Effector memory CD4-positive, alpha-beta T cell (primary cell): ENCODE measurements around the gene RAI14.

Experiments used
- DNase-seq, 3 donors: peaks; one replicate each; pipeline ENCODE4 v3.0.0-alpha.2; 2020
- H3K27ac ChIP-seq: 2 replicates; pipeline ENCODE4 v1.7.0; 2013; ENCODE audit warnings: mild to moderate bottlenecking, low read length, moderate library complexity; ENCODE audit not compliant: insufficient read depth, poor library complexity, severe bottlenecking
- H3K27me3 ChIP-seq: replicated peaks from 2 replicates; pipeline ENCODE4 v1.7.0; 2013; ENCODE audit warnings: mild to moderate bottlenecking, low read length; ENCODE audit not compliant: insufficient read depth, control insufficient read depth, poor library complexity, severe bottlenecking
- H3K36me3 ChIP-seq: 2 replicates; pipeline ENCODE4 v1.7.0; 2013; ENCODE audit warnings: mild to moderate bottlenecking, low read length, moderate library complexity; ENCODE audit not compliant: control insufficient read depth, insufficient read depth
- H3K4me1 ChIP-seq: 2 replicates; pipeline ENCODE4 v1.7.0; 2013; ENCODE audit warnings: low read length, mild to moderate bottlenecking; ENCODE audit not compliant: control insufficient read depth, insufficient read depth, poor library complexity, severe bottlenecking
- H3K4me3 ChIP-seq: 2 replicates; pipeline ENCODE4 v1.7.0; 2013; ENCODE audit warnings: low read length, low read depth, mild to moderate bottlenecking; ENCODE audit not compliant: insufficient read depth, poor library complexity, severe bottlenecking
- H3K9me3 ChIP-seq: 2 replicates; pipeline ENCODE4 v1.7.0; 2013; ENCODE audit warnings: mild to moderate bottlenecking, low read length, moderate library complexity; ENCODE audit not compliant: control insufficient read depth

The RAI14 gene

DNA sequence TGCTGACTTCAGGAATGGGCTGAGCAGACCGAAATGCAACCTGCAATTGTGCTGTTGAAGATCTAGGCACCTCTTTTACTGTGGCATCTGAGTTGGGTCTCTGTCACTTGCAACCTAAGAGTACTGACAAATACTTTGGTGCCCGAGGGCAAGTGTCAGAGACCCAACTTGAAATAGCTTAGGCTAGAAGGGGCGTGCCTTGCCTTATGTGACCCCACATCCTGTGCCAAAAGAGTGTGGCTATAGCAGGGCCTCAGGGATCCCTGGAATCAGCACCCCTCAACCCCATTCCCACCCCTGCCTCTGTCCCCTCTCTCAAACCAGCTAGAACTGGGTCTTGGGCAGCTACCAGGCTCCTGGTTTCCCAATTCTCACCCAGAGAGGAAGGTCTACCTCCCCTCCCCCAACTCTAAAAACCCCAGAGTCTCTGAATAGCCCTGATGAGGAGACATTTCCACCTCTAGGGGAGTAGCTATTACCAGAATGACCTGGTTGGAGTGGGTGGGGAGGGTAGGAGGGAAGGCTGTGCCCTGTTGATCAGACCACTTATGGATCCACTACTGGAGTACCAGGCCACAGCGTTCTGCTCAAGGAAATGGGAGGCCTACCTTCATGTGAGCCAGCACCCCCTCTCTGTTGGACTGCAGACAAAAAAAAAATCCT is 17.5 kb downstream of the RAI14 start:
- no peaks in the 10 kb centered on the region for H3K9me3 ChIP-seq
- no peak overlapping the region for H3K4me3 ChIP-seq
- no peak overlapping the region for H3K27ac ChIP-seq
- no peaks in the 10 kb centered on the region for H3K27me3 ChIP-seq
- H3K36me3 ChIP-seq = no peaks in the 10 kb centered on the region
- DNase-seq = no peak
- no peaks in the 10 kb centered on the region for H3K4me1 ChIP-seq

DNA sequence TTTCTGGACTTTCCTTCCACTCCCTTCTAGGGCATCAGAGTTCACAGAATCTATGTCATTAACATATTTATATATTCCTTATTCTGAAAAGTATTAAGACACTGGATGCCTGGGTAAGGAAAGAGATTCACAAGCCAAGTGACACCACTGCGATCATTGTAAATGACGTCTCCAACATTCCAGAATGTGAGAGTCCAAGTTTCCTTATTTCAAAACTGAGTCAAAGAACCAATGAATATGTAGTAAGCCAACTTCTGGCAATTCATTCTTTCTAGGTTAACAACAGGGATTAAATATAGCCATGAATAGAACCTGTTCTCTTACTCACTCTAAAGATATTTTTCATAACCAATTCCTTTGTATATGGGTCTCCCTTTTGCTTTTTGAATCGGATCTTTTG is 18.1 kb downstream of the RAI14 start:
- no peaks in the 10 kb centered on the region for H3K27me3 ChIP-seq
- H3K9me3 ChIP-seq = no peaks in the 10 kb centered on the region
- no peaks in the 10 kb centered on the region for H3K4me1 ChIP-seq
- no peak for DNase-seq
- no peak overlapping the region for H3K27ac ChIP-seq
- H3K4me3 ChIP-seq = no peak overlapping the region
- H3K36me3 ChIP-seq = no peaks in the 10 kb centered on the region

- DNase-seq = no peak
- Histone ChIP-seq H3K27me3 (no peaks in the 10 kb centered on the region), H3K27ac (no peak overlapping the region), H3K36me3 (no peaks in the 10 kb centered on the region), H3K4me1 (no peaks in the 10 kb centered on the region), H3K4me3 (no peak overlapping the region), H3K9me3 (no peaks in the 10 kb centered on the region)
Measured at GRCh38 chr5:34675857-34676256, 19.7 kb downstream of the RAI14 start.

DNA sequence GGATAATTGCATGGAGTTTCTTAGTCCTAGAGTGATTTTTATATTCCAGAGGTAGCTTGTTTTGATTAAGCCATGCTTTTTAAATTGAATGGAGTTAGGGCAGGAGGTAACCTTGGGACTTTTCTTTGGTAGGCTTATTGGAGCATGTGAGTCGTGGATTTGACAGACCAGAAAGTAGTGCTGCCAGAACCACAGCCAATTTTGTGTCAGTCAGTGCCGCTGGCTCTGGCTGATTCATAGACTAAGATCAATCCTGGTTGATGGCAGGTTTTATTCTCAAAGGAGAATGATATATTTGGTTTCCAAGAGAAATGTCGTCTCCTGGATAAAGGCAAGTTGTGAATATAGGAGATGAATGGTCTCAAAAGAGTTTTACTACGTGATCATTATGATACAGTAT is 20.3 kb downstream of the RAI14 start:
- Histone ChIP-seq H3K27ac (no peak overlapping the region), H3K9me3 (no peaks in the 10 kb centered on the region), H3K4me3 (no peak overlapping the region), H3K36me3 (no peaks in the 10 kb centered on the region), H3K4me1 (no peaks in the 10 kb centered on the region), H3K27me3 (no peaks in the 10 kb centered on the region)
- no peak for DNase-seq

DNA sequence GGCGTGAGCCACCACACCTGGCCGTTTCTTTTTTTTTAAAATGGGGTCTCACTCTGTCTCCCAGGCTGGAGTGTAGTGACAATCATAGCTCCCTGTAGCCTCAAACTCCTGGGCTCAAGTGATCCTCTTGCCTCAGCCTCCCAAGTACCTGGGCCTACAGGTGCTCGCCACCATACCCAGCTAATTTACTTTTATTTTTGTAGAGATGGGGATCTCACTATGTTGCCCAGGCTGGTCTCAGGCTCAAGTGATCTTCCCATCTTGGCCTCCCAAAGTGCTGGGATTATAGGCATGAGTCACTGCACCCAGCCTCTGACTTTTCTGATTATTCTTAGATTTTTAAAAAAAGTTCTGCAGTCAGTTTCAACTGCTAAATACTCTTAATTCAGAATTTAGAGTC is 21.3 kb downstream of the RAI14 start:
- H3K27ac ChIP-seq = no peak overlapping the region
- no peaks in the 10 kb centered on the region for H3K27me3 ChIP-seq
- H3K9me3 ChIP-seq = no peaks in the 10 kb centered on the region
- H3K36me3 ChIP-seq = no peaks in the 10 kb centered on the region
- DNase-seq = no peak
- H3K4me3 ChIP-seq = no peak overlapping the region
- no peaks in the 10 kb centered on the region for H3K4me1 ChIP-seq

GRCh38 chr5:34680896-34681295 is 24.8 kb downstream of the RAI14 start:
- Histone ChIP-seq H3K4me3 (no peak overlapping the region), H3K36me3 (no peaks in the 10 kb centered on the region), H3K9me3 (no peaks in the 10 kb centered on the region), H3K27ac (no peak overlapping the region), H3K27me3 (no peaks in the 10 kb centered on the region), H3K4me1 (no peaks in the 10 kb centered on the region)
- DNase-seq = no peak

DNA sequence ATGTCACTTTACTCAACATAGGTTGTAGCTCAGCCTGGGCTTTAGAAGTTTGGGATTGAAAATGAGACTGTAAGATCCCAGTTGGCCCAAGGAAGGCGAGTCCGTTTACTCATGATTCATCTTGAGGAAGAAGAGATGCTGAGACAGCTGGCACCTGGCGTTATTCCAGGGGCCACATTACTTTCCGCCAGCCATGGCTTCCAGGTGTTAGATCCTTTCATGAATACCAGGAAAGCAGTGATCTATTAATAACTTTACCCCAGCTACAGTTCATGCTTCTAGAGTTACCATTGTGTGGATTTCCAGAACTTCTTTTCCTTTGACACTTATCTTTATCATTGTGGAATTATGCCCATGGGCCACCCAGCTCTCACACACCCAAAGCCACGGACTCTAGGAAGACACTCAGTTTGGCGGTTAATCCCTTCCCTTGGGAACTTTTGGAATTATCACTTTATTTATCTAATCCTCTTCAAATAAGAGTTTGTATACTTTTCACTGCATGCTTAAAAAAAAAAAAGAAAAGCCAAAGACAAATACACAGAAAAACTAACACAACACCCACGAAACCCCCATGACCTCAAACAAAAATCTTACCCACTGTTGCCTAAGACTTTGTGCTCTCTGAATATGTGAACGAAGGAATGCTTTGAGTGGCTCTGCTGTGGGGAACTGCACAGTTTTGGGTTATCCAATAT is 26.9 kb downstream of the RAI14 start:
- H3K27ac ChIP-seq = no peak overlapping the region
- H3K4me3 ChIP-seq = no peak overlapping the region
- no peak for DNase-seq
- H3K9me3 ChIP-seq = no peaks in the 10 kb centered on the region
- H3K27me3 ChIP-seq = no peaks in the 10 kb centered on the region
- H3K36me3 ChIP-seq = no peaks in the 10 kb centered on the region
- H3K4me1 ChIP-seq = no peaks in the 10 kb centered on the region

DNA sequence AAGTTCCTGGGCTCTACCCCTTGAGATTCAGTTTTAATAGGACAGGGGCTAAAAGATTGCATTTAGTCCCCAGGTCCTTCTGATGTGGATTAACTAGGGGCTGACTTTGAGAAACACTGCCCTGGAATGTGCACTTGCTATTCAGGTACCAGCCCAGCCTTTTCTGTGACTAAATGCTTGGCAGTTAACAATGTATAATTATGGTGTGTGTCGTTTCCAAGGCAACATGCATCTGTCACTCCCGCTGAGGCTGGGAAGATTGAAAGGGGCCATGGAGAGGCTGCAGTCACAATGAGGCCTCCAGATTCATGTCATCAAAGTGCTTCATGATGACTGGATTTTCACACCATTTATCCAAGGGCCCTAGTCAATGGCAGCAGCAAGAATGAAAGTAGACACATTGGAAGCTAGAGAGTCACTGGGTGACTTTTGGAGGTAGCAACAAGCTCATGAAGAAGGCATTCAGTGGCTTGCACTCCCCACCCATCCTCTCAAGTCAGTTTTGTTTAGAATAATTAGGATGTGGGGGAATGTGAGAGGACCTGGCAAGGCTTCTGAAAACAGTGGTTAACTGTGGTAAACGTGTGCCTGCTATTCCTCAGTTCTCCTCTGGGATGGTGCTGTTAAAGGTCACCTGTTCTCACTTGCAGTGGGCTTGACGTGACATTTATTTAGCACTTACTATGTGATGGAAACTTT is 28.3 kb downstream of the RAI14 start:
- Histone ChIP-seq H3K4me3 (no peak overlapping the region), H3K9me3 (no peaks in the 10 kb centered on the region), H3K27me3 (no peaks in the 10 kb centered on the region), H3K27ac (no peak overlapping the region), H3K4me1 (no peaks in the 10 kb centered on the region), H3K36me3 (no peaks in the 10 kb centered on the region)
- no peak for DNase-seq

DNA sequence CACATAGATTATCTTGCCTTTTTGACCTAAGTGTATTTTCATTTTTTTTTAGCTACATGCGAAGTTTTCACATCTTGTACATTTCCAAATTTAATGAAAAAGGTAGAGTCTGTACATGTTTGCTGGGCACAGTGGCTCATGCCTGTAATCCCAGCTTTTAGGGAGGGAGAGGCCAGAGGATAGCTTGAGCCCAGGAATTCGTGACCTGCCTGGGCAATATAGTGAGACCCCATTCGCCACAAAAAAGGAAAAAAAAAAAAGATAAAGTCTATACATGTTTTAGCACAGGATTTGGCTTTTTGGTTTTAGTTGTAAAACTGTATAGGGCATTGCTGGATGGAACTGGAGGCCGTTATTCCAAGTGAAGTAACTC is 28.8 kb downstream of the RAI14 start:
- no peak overlapping the region for H3K27ac ChIP-seq
- no peak for DNase-seq

GRCh38 chr5:34685485-34686165 is 29.5 kb downstream of the RAI14 start:
- no peak for DNase-seq
- H3K27ac ChIP-seq = no peak overlapping the region
- H3K4me3 ChIP-seq = no peak overlapping the region
- no peaks in the 10 kb centered on the region for H3K4me1 ChIP-seq
- H3K36me3 ChIP-seq = no peaks in the 10 kb centered on the region
- no peaks in the 10 kb centered on the region for H3K9me3 ChIP-seq
- H3K27me3 ChIP-seq = no peaks in the 10 kb centered on the region

More for the DNA sequence above, 28.8 kb downstream of the RAI14 start:
- no peak overlapping the region for H3K4me3 ChIP-seq
- H3K36me3 ChIP-seq = no peaks in the 10 kb centered on the region
- H3K27me3 ChIP-seq = no peaks in the 10 kb centered on the region
- no peaks in the 10 kb centered on the region for H3K9me3 ChIP-seq
- H3K4me1 ChIP-seq = no peaks in the 10 kb centered on the region
